Measurements from ENCODE around the gene ODAD4.

ODAD4 gene

DNA sequence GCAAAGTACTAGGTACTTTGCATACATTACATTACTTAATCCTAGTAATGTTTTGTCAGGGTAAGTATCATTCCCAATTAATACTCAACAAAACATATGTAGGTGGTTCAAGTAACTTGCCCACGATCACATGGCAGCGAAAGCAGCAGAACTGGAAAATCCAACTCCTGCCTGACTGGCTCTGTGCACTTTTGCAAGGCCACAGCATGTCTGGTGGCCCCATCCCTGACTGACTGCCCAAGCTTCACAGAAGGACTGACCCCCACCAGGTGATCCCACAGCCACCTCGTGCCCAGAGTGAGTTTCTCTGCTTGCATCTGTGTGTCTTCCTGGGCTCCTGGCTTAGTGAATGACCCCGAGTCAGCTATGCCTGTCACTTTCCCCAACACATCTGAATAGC is 47.6 kb downstream of the ODAD4 start:
- Histone ChIP-seq H3K9ac (ENCODE audit: low read depth, low read length) (no peak overlapping the region), H3K9me3 (ENCODE audit: control insufficient read depth, insufficient read depth, low read length) (no peaks in the 10 kb centered on the region), H3K4me1 (ENCODE audit: insufficient read depth, low read length) (no peaks in the 10 kb centered on the region), H3K36me3 (ENCODE audit: insufficient read depth, low read length) (peaks cover 59% of the 10 kb centered on the region)

DNA sequence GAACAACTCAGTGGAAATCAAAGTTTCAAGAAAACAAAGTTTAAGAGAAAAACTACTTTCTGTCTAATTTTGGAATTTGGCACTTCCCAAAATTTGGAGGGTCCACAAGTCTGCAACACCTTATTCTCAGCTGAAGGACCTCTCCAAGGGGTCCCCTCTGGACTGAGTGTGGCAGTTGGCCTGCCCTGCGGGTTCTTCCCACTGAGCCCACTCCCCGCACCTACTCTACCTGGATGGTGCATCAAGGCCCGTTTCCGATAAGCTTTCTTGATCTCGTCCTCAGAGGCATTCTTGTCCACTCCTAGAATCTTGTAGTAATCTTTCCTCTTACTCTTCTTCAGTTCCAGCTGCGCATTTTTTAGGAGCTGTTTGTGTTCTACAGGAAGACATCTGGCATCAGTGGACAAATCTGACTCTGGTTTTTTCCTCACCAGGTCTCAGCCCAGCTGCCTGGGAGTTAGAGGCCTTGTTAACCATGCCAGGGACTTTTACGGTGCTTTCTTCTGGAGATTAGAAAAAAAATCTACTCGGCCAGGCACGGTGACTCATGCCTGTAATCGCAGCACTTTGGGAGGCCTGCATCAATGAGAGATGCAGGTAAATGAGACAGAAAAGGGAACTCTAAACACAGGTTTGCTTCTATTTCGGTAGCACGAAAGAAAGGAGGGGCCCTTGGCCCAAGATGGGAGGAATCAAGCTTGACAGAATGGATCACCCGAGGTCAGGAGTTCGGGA is 51.8 kb downstream of the ODAD4 start:
- peaks cover 60% of the 10 kb centered on the region for H3K36me3 ChIP-seq (ENCODE audit: insufficient read depth, low read length)
- H3K9ac ChIP-seq (ENCODE audit: low read depth, low read length) = no peak overlapping the region
- no peaks in the 10 kb centered on the region for H3K4me1 ChIP-seq (ENCODE audit: insufficient read depth, low read length)
- no peaks in the 10 kb centered on the region for H3K9me3 ChIP-seq (ENCODE audit: control insufficient read depth, insufficient read depth, low read length)

DNA sequence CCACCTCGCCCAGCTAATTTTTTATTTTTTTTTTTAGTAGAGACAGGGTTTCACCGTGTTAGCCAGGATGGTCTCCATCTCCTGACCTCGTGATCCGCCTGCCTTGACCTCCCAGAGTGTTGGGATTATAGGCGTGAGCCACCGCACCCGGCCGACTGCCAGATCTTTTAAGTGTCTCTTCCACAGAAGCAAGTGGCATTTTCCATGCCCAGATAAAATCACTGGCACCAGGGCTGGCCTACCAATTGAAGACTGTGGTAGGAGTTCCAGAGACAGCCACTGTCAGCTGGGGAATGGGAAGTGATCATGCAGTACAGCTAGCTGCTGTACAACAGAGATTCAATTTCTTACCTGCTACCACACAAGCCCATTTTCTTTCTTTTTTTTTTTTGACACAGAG is 54.0 kb downstream of the ODAD4 start:
- H3K36me3 ChIP-seq (ENCODE audit: insufficient read depth, low read length) = peaks cover 62% of the 10 kb centered on the region
- no peak overlapping the region for H3K9ac ChIP-seq (ENCODE audit: low read depth, low read length)
- H3K4me1 ChIP-seq (ENCODE audit: insufficient read depth, low read length) = no peaks in the 10 kb centered on the region
- H3K9me3 ChIP-seq (ENCODE audit: control insufficient read depth, insufficient read depth, low read length) = no peaks in the 10 kb centered on the region

DNA sequence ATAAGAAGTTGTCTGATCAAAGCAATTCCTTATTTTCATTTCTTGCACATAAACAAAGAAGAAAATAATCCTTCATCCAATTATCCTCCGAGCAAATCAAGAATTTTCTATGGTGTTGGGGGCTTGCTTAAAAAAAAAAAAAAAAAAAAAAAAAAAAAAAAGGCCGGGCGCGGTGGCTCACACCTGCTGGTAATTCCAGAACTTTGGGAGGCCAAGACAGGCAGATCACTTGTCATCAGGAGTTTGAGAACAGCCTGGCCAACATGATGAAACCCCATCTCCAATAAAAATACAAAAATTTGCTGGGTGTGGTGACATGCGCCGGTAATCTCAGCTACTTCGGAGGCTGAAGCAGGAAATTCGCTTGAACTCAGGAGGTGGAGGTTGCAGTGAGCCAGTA is 55.5 kb downstream of the ODAD4 start:
- peaks cover 63% of the 10 kb centered on the region for H3K36me3 ChIP-seq (ENCODE audit: insufficient read depth, low read length)
- no peaks in the 10 kb centered on the region for H3K9me3 ChIP-seq (ENCODE audit: control insufficient read depth, insufficient read depth, low read length)
- no peaks in the 10 kb centered on the region for H3K4me1 ChIP-seq (ENCODE audit: insufficient read depth, low read length)
- H3K9ac ChIP-seq (ENCODE audit: low read depth, low read length) = no peak overlapping the region

DNA sequence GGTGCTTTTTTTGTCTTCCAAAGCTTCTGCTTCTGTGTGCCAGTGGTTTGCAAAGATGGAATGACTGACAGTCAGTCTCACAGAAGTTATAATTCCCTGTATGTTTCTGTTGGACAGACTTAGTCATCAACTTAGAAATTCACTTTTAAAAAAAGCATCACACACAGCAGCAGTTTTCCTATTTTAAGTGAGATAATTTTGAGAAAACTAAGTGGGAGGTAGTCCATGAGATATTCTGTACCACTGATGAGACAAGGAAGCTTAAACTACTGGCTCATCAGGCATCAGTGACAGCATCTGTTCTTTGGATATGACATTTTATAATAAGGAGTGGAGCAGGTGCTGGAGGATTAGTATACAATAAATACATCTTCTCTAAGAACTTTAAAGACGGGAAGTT is 56.2 kb downstream of the ODAD4 start:
- H3K4me1 ChIP-seq (ENCODE audit: insufficient read depth, low read length) = no peaks in the 10 kb centered on the region
- peaks cover 61% of the 10 kb centered on the region for H3K36me3 ChIP-seq (ENCODE audit: insufficient read depth, low read length)
- H3K9me3 ChIP-seq (ENCODE audit: control insufficient read depth, insufficient read depth, low read length) = no peaks in the 10 kb centered on the region
- H3K9ac ChIP-seq (ENCODE audit: low read depth, low read length) = no peak overlapping the region

DNA sequence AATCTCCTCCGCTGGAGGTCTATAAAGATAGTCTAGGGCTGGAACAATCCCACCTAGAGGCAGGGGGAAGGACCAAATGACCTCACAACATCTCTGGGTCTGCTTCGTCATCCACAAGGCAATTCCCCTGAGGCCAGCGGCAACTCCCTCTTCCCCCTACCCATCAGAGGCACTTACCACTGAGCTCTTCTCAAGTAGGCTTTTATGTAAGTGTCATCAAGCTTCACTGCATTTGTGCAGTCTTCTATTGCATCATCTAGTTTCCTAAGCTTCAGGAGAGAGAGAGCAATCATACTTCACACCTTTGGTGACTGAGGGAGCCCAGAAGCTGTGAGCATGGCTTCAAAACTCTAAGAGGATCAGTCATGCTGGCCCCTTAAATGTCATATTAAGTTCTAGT is 57.2 kb downstream of the ODAD4 start:
- Histone ChIP-seq H3K9ac (ENCODE audit: low read depth, low read length) (no peak overlapping the region), H3K9me3 (ENCODE audit: control insufficient read depth, insufficient read depth, low read length) (no peaks in the 10 kb centered on the region), H3K4me1 (ENCODE audit: insufficient read depth, low read length) (no peaks in the 10 kb centered on the region), H3K36me3 (ENCODE audit: insufficient read depth, low read length) (peaks cover 57% of the 10 kb centered on the region)

DNA sequence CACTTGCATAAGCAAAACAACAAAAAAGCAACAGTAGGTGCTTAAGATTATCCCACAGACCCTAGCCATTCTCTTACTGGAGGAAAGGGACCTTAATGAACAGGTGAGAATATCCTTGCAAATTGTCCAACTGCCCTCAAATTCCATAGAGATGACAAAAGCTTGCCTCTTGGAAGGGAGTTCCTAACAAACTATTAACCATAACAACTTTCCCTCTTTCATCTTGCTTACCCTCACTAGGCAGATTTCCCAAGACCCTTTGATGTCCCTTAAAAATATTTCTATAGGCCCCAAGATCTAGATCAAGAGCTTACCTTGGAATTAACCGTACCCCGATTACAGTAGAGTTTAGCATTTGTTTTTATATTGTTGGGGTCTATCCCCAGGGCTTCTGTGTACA is 58.0 kb downstream of the ODAD4 start:
- Histone ChIP-seq H3K4me1 (ENCODE audit: insufficient read depth, low read length) (no peaks in the 10 kb centered on the region), H3K9me3 (ENCODE audit: control insufficient read depth, insufficient read depth, low read length) (no peaks in the 10 kb centered on the region), H3K36me3 (ENCODE audit: insufficient read depth, low read length) (peaks cover 53% of the 10 kb centered on the region)

DNA sequence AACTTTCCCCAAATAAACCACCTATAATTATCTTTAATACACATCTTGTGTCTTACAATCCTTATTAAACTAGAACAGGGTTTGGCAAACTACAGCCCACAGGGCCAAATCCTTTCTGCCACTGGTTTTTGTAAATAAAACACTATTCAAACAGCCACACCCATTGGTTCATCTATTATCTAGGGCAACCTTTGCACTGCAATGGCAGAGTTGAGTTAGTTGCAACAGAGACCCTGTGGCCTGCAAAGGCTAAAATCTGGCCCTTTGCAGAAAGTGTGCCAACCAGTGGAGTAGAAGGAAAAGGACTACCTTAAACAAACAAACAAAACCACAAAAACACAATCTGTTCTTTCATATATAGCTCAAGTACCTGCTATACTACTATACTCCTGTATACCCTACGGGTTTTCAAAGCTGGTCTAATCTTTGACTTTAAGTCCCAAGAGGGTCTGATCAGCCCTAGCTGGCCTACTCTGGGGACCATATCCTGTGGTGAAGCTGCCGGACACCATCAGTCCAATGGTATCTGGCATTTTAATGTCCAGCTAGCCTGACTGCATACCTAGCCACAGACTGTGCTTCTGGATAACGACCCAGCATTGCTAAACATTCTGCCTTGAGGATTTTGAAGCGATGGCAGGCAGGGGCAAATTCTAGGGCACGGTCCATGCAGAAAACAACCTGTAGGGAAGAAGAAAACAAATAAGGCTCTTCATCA is 59.4 kb downstream of the ODAD4 start:
- no peaks in the 10 kb centered on the region for H3K4me1 ChIP-seq (ENCODE audit: insufficient read depth, low read length)
- H3K9me3 ChIP-seq (ENCODE audit: control insufficient read depth, insufficient read depth, low read length) = no peaks in the 10 kb centered on the region
- H3K9ac ChIP-seq (ENCODE audit: low read depth, low read length) = no peak overlapping the region
- peaks cover 45% of the 10 kb centered on the region for H3K36me3 ChIP-seq (ENCODE audit: insufficient read depth, low read length)

More for the DNA sequence above, 58.0 kb downstream of the ODAD4 start:
- H3K9ac ChIP-seq (ENCODE audit: low read depth, low read length) = no peak overlapping the region

DNA sequence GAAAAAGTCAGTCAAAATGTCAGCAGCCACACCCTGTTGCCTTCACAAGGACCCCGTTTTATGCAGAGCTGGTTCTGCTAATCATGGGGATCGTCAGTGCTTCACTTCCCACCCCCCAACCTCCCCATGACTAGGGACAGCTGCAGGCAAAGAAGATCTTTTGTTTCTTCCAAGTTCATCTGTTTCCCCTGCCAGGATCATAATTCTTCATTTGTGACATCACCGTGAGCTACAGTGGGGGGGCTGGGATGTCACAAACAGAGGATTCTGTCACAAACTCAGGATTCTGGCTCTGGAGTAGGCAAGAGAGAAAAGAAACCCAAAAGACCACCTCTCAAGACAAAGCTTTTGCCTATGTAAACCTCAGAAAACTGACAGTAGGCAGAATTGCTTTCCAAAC is 62.2 kb downstream of the ODAD4 start:
- no peaks in the 10 kb centered on the region for H3K4me1 ChIP-seq (ENCODE audit: insufficient read depth, low read length)
- peaks cover 54% of the 10 kb centered on the region for H3K36me3 ChIP-seq (ENCODE audit: insufficient read depth, low read length)
- no peak overlapping the region for H3K9ac ChIP-seq (ENCODE audit: low read depth, low read length)
- no peaks in the 10 kb centered on the region for H3K9me3 ChIP-seq (ENCODE audit: control insufficient read depth, insufficient read depth, low read length)

DNA sequence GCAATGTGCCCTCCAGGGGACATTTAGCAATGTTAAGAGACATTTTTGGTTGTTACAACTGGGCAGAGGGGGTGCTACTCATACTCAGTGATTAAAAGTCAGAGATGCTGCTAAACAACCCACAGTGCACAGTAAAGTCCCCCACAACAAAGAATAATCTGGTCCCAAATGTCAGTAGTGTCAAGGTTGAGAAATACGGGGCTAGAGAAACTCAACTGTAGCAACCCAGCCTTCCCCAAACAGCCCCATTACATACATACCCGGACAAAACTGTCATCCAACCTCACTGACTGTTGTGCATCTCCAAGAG is 66.4 kb downstream of the ODAD4 start:
- Histone ChIP-seq H3K9ac (ENCODE audit: low read depth, low read length) (no peak overlapping the region), H3K4me1 (ENCODE audit: insufficient read depth, low read length) (no peaks in the 10 kb centered on the region), H3K9me3 (ENCODE audit: control insufficient read depth, insufficient read depth, low read length) (no peaks in the 10 kb centered on the region), H3K36me3 (ENCODE audit: insufficient read depth, low read length) (peaks cover 41% of the 10 kb centered on the region)

DNA sequence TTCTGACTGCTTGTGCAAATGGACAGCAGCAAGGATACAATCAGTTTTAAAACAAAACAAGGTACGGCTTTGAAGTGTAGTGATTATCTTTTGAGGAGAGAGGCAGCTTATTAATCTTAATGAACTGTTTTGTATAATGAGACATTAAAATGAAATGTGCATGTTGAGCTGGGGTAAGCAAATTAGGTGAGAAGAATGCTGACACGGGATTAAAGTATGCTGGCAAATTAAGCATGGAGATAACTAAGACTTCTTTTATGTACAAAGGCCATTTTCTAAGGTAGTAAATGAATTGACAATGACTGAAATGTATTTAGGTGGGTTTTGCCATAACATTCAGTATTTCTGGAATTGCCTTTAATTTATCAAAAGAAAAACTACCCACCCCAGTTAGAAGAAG is 68.1 kb downstream of the ODAD4 start:
- Histone ChIP-seq H3K36me3 (ENCODE audit: insufficient read depth, low read length) (peaks cover 46% of the 10 kb centered on the region), H3K9ac (ENCODE audit: low read depth, low read length) (no peak overlapping the region), H3K4me1 (ENCODE audit: insufficient read depth, low read length) (peaks cover 11% of the 10 kb centered on the region; the same call in 1 of the 2 replicates), H3K9me3 (ENCODE audit: control insufficient read depth, insufficient read depth, low read length) (no peaks in the 10 kb centered on the region)

DNA sequence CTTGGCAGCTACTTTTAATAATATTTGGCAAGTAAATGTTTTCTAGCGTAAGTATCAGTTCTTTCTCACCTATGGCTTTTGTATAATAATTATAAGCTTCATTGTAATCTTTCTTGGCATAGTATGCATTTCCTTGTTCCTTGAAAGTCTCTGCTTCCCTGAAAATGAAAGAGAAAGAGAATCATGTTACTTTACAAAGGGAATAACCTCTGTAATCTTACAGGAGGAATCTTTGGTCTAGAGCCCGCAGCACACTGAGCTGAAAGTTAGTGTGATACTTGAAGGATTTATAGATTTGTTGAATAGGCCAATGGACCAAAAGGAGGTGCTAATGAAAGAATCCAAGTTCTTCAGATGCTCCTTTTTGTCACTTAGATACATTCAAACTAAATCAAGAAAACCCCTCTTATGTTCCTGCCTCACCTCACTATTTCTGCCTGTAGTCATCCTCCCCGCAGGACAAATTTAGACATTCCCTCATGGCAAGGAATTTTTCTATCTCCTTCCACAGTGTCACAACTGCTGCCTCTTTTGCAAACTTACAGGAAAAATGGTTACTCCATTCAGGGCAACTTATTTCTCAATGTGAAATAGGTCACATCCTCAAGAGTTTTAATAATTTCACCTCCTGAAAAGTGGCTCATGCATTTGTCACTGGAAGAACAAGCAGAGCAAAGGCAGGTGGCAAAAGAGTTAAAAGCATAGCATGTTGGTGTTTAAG is 70.2 kb downstream of the ODAD4 start:
- peaks cover 43% of the 10 kb centered on the region for H3K36me3 ChIP-seq (ENCODE audit: insufficient read depth, low read length)
- no peak overlapping the region for H3K9ac ChIP-seq (ENCODE audit: low read depth, low read length)
- H3K4me1 ChIP-seq (ENCODE audit: insufficient read depth, low read length) = peaks cover 18% of the 10 kb centered on the region; the same call in 1 of the 2 replicates
- H3K9me3 ChIP-seq (ENCODE audit: control insufficient read depth, insufficient read depth, low read length) = no peaks in the 10 kb centered on the region

DNA sequence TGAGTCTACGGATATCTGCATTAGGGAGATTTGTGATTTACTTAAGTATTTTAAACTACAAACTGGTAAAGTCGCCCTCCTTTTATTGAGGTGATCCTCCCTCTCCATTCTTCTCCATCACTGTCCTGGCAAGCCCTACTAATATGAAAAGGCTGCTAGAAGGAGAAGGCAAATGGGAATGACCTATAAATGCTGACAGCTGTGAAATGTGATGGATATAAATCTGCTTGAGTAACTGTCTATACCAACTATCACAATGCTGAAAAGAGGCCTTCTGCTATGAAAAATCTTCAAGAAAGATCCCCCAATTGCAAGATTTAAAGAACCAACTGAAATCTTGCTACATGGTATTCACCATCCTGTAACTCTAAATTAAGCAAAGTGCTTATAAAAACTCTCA is 71.3 kb downstream of the ODAD4 start:
- Histone ChIP-seq H3K4me1 (ENCODE audit: insufficient read depth, low read length) (peaks cover 18% of the 10 kb centered on the region; the same call in 1 of the 2 replicates), H3K36me3 (ENCODE audit: insufficient read depth, low read length) (peaks cover 31% of the 10 kb centered on the region), H3K9ac (ENCODE audit: low read depth, low read length) (no peak overlapping the region), H3K9me3 (ENCODE audit: control insufficient read depth, insufficient read depth, low read length) (no peaks in the 10 kb centered on the region)

DNA sequence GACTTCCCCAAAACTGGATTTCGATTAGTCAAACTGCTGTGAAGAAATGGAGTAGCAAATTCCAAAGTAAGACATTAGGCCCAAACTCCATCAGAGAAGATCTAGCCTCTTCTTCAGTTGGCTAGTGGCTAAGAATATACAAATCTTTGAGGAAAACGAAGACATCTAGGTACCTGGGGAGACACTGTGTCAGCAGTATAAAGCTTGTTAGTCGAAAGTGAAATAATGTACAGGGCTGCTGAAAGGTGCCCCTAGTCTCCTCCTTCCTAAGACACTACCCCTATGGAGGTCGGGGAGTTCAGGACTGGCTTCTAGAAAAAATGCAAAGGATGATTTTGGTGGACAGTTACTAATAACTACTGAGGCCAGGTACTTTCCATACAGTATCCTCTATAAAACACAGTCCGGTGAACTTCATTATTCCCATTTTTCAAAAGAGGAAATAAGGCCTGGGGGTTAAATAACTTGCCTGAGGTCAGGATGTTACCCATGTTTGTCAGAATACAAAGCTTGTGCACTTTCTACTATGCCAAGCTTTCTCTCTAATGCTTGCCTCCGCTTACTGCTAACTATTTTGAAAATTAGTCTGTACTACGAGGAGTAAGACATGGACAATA is 71.9 kb downstream of the ODAD4 start:
- Histone ChIP-seq H3K9ac (ENCODE audit: low read depth, low read length) (no peak overlapping the region), H3K36me3 (ENCODE audit: insufficient read depth, low read length) (peaks cover 26% of the 10 kb centered on the region), H3K9me3 (ENCODE audit: control insufficient read depth, insufficient read depth, low read length) (no peaks in the 10 kb centered on the region), H3K4me1 (ENCODE audit: insufficient read depth, low read length) (peaks cover 18% of the 10 kb centered on the region; the same call in 1 of the 2 replicates)

Measured in ES-I3 (cell line).